ENCODE data around the gene BANK1. TPM values are rescaled to one million over a fixed set of nuclear protein-coding genes. Genes with fewer than 3 reads are reported as not detected.

The BANK1 gene
- total RNA-seq, 1 donor from 2014 or later, result 1.7 TPM

DNA sequence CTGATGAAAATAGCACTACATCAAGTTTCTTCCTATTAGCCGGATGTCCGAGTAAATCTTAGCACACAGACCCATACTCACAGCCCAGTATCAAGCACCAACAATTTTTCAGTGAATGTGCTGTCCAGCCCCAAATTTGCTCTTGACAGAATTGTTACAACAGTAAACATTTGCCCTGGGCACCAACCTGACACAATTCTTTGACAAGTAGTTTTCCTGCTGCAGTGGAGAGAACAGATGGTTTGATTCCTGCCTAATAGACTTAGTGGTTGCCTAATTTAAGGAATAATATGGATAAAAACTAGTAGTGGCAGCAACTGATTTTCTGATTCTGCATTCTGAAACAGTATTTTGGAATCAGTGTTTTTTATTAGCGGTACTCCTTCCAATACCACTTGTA, 301.1 kb downstream of the BANK1 start:
- DNase-seq (ENCODE audit: extremely low spot score, unreplicated experiment), result no peak
- H3K4me3 Mint-ChIP-seq, result no peak overlapping the region
- no peaks in the 10 kb centered on the region for H3K36me3 Mint-ChIP-seq
- TF ChIP-seq, protein P1, sequence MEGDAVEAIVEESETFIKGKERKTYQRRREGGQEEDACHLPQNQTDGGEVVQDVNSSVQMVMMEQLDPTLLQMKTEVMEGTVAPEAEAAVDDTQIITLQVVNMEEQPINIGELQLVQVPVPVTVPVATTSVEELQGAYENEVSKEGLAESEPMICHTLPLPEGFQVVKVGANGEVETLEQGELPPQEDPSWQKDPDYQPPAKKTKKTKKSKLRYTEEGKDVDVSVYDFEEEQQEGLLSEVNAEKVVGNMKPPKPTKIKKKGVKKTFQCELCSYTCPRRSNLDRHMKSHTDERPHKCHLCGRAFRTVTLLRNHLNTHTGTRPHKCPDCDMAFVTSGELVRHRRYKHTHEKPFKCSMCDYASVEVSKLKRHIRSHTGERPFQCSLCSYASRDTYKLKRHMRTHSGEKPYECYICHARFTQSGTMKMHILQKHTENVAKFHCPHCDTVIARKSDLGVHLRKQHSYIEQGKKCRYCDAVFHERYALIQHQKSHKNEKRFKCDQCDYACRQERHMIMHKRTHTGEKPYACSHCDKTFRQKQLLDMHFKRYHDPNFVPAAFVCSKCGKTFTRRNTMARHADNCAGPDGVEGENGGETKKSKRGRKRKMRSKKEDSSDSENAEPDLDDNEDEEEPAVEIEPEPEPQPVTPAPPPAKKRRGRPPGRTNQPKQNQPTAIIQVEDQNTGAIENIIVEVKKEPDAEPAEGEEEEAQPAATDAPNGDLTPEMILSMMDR (conservative IDR thresholded peaks at IDR 0.05), result no peak
- no peaks in the 10 kb centered on the region for H3K27me3 Mint-ChIP-seq
- H3K9me3 Mint-ChIP-seq, result peaks cover 3% of the 10 kb centered on the region
- no peak overlapping the region for H3K27ac Mint-ChIP-seq
- H3K4me1 Mint-ChIP-seq (ENCODE audit: unreplicated experiment), result no peaks in the 10 kb centered on the region

DNA sequence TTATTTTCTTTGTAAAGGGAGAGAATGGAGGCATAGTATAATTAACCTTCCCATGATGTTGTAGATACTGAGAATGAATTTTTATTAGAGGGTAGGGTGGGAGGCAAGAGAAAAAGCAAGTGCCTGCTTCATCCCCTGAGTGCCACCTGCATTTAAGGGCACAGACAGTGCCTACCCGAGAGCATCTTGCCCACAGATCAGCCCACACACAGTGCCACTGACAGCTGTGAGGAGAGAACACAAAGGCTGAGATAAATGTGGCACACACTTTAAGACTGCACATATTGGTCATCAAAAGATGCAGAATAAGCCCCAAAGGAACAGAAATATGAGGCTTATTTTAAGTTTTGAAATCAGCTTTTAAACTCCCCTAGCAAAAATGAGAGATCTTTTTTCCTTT, 304.0 kb downstream of the BANK1 start:
- H3K9me3 Mint-ChIP-seq, result peaks cover 3% of the 10 kb centered on the region
- H3K4me1 Mint-ChIP-seq (ENCODE audit: unreplicated experiment), result no peaks in the 10 kb centered on the region
- H3K27me3 Mint-ChIP-seq, result no peaks in the 10 kb centered on the region
- no peaks in the 10 kb centered on the region for H3K36me3 Mint-ChIP-seq
- H3K27ac Mint-ChIP-seq, result no peak overlapping the region
- TF ChIP-seq, protein P1 (conservative IDR thresholded peaks at IDR 0.05), result no peak
- no peak overlapping the region for H3K4me3 Mint-ChIP-seq
- no peak for DNase-seq (ENCODE audit: extremely low spot score, unreplicated experiment)

GRCh38 chr4:102103368-102103767, 312.8 kb downstream of the BANK1 start:
- H3K4me3 Mint-ChIP-seq, result no peak overlapping the region
- no peak overlapping the region for H3K27ac Mint-ChIP-seq
- TF ChIP-seq, protein P1 (conservative IDR thresholded peaks at IDR 0.05), result no peak
- H3K36me3 Mint-ChIP-seq, result no peaks in the 10 kb centered on the region
- no peaks in the 10 kb centered on the region for H3K27me3 Mint-ChIP-seq
- H3K9me3 Mint-ChIP-seq, result peaks cover 10% of the 10 kb centered on the region
- no peaks in the 10 kb centered on the region for H3K4me1 Mint-ChIP-seq (ENCODE audit: unreplicated experiment)
- no peak for DNase-seq (ENCODE audit: extremely low spot score, unreplicated experiment)

- TF ChIP-seq, protein P1 (conservative IDR thresholded peaks at IDR 0.05), result no peak
- Mint-ChIP-seq H3K4me1 (ENCODE audit: unreplicated experiment) (no peaks in the 10 kb centered on the region), H3K27ac (no peak overlapping the region), H3K4me3 (no peak overlapping the region), H3K27me3 (no peaks in the 10 kb centered on the region), H3K9me3 (peaks cover 10% of the 10 kb centered on the region), H3K36me3 (no peaks in the 10 kb centered on the region)
- no peak for DNase-seq (ENCODE audit: extremely low spot score, unreplicated experiment)
Measured at GRCh38 chr4:102104278-102104677, 313.7 kb downstream of the BANK1 start.

DNA sequence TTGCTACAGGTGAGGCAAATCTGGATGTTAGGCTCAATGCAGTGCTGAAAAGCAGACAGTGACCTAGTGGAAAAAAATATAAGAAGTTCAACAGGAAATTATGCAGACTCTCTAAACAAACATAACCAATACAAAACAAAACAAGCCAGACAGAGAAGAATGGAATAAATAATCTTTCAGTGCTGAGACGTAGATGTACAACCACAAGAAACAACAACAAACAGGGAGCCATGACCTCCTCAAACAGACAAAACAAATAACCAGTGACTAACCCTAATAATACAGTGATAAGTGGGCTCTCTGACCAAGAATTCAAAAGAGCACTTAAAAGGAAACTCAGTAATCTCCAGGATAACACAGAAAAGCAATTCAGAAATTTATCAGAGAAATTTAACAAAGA, 315.5 kb downstream of the BANK1 start:
- TF ChIP-seq, protein P1 (conservative IDR thresholded peaks at IDR 0.05), result no peak
- Mint-ChIP-seq H3K36me3 (no peaks in the 10 kb centered on the region), H3K4me1 (ENCODE audit: unreplicated experiment) (no peaks in the 10 kb centered on the region), H3K4me3 (no peak overlapping the region), H3K27me3 (no peaks in the 10 kb centered on the region), H3K9me3 (peaks cover 10% of the 10 kb centered on the region), H3K27ac (no peak overlapping the region)
- DNase-seq (ENCODE audit: extremely low spot score, unreplicated experiment), result no peak

DNA sequence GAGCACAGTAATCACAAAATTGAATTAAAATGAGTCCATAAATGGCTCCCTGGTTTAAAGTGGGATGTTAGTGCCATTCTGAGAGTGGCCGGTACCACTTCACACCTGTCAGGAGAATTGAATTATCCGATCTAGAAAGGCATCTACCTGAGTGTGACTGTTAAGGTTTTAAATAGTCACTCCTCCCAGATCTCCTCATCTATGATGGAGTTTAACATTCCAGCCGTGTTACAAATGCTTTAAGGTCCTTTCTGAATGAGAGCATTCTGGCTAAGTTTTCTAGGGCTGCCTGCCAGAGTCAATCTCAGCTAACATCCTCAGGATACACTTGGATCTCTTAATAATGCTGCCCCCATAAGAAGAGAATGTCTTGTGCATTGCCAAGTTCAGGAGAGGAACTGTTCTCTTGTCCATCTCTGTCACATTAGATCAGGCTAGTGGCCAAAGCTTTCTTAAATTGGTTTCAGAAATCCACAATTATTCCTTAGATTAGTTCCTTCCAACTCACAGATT, 323.6 kb downstream of the BANK1 start:
- Mint-ChIP-seq H3K4me3 (no peak overlapping the region), H3K4me1 (ENCODE audit: unreplicated experiment) (no peaks in the 10 kb centered on the region), H3K36me3 (no peaks in the 10 kb centered on the region), H3K9me3 (no peaks in the 10 kb centered on the region), H3K27me3 (no peaks in the 10 kb centered on the region), H3K27ac (no peak overlapping the region)
- no peak for DNase-seq (ENCODE audit: extremely low spot score, unreplicated experiment)
- TF ChIP-seq, protein P1 (conservative IDR thresholded peaks at IDR 0.05), result no peak

Measured in type B pancreatic cell (in vitro differentiated cells).